Muscle of arm (tissue), 12 donors: ENCODE data around the gene SORCS2. TPM values are rescaled to one million over a fixed set of nuclear protein-coding genes. Genes with fewer than 3 reads are reported as not detected.

ENCODE experiments used
- DNase-seq: peaks from one replicate; pipeline ENCODE4 v3.0.0-alpha.2; 2013
- polyA plus RNA-seq, 12 donors: library from polyadenylated mRNA; unstranded; fragments of 120-200 nt; gene quantifications; one replicate each; pipeline ENCODE4 v1.2.1, GENCODE V29; 2013; ENCODE audit not compliant: insufficient read length in 12 of 12

SORCS2 gene
- polyA plus RNA-seq, 12 donors: 5.6 to 18.2 (median 8.3) TPM; not detected in 1

GRCh38 chr4:7336067-7336569 lies 143.8 kb downstream of the SORCS2 start:
- DNase-seq: no peak

GRCh38 chr4:7336732-7337131 lies 144.4 kb downstream of the SORCS2 start:
- no peak for DNase-seq

GRCh38 chr4:7337196-7338058 lies 145.1 kb downstream of the SORCS2 start:
- DNase-seq: no peak

- DNase-seq: no peak
These were observed 145.7 kb downstream of the SORCS2 start for GRCh38 chr4:7338059-7338452.

GRCh38 chr4:7338876-7339623 lies 146.7 kb downstream of the SORCS2 start:
- DNase-seq: no peak

GRCh38 chr4:7339751-7340552 lies 147.6 kb downstream of the SORCS2 start:
- no peak for DNase-seq

GRCh38 chr4:7340553-7341433 lies 148.5 kb downstream of the SORCS2 start:
- DNase-seq: no peak

- no peak for DNase-seq
These were observed 149.3 kb downstream of the SORCS2 start for GRCh38 chr4:7341491-7342222.

- DNase-seq: no peak
These were observed 150.1 kb downstream of the SORCS2 start for GRCh38 chr4:7342223-7343080.

- no peak for DNase-seq
These were observed 150.8 kb downstream of the SORCS2 start for GRCh38 chr4:7343081-7343655.

GRCh38 chr4:7343950-7344349 lies 151.6 kb downstream of the SORCS2 start:
- DNase-seq: no peak

GRCh38 chr4:7344636-7345155 lies 152.4 kb downstream of the SORCS2 start:
- DNase-seq: peak; percentile 37

- DNase-seq: no peak
These were observed 155.6 kb downstream of the SORCS2 start for GRCh38 chr4:7347981-7348380.

- no peak for DNase-seq
These were observed 156.9 kb downstream of the SORCS2 start for GRCh38 chr4:7348946-7349900.

GRCh38 chr4:7350396-7350795 lies 158.1 kb downstream of the SORCS2 start:
- no peak for DNase-seq

- no peak for DNase-seq
These were observed 158.7 kb downstream of the SORCS2 start for GRCh38 chr4:7351014-7351413.

GRCh38 chr4:7352486-7352885 lies 160.1 kb downstream of the SORCS2 start:
- DNase-seq: no peak
